HG03025 (cell line): Measurements from ENCODE around the gene CD209.
"Not testable (repeated sequence)": the region's sequence is repeated elsewhere in the genome, so short reads cannot be mapped to it uniquely, and the experiment has no call there.

ENCODE experiments used
- ATAC-seq: cut with Tn5 transposase; IDR thresholded peaks from one replicate; pipeline ENCODE4 v1.9.1; 2021; ENCODE audit warnings: mild to moderate bottlenecking, moderate library complexity; ENCODE audit not compliant: unreplicated experiment, low FRiP score

The CD209 gene

GRCh38 chr19:7746903-7747884 is at the start of gene CD209:
Gene CD209, minus strand, starts transcription at chr19:7747534. Its CDS starts 23 bp downstream, at chr19:7747511.
- no peak for ATAC-seq

GRCh38 chr19:7795555-7796161 is 48.3 kb upstream of the CD209 start:
- ATAC-seq: no peak

DNA sequence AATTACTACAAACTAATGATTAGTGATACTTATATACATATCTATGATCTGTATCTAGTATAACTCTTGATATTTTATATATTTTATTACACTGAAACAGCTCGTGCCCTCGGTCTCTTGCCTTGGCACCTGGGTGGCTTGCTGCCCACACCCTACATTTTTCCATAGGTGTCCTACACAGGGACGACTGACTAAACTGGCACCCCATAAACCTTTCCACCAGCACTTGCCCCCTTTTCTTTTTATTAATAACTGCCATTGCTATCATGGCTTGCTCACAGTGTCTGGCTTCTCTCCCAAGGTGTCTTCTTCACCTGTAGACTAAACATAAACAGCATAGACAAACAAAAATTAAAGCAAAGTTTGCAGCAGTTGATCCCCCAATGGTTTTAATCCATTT is 46.2 kb upstream of the CD209 start:
- ATAC-seq: no peak

- not testable (repeated sequence) for ATAC-seq
These were observed 45.4 kb upstream of the CD209 start for GRCh38 chr19:7792701-7793100.

DNA sequence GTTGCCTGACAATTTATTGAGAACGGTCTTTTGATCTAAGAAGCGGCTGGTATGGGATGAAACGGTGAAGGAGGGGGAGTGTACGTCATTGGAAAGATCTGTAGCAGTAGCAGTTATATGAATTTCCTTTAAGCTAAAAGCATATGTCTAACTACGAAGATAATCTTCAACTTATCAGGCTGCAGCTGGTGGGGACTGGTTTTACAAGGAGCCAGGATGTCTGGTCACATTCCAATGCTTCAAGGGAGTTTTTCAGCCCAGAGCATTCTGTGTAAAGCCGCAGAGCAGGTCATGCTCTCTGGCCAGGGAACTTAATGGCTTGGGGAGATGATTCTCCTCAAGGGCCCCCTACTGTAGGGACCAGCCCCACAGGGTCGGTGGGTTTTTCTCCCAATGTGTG is 44.9 kb upstream of the CD209 start:
- no peak for ATAC-seq

DNA sequence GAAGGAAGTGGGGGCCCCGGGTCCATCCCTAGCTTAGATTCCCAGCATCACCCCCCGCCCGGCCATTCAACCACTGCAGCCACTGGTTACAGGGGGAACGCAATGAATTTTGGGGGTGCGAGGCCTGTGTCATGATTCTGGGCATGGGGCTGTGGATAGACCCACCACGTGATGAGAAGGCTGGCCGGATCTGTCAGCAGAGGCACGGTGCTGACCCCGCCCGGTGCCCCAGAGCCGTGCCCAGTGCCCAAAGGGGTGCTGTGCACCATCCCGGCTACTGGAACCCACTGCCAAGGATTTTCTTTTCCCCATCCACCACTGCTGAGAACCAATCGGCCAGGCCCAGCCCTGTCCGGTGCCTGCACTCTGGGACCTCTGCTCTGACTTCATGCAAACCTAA is 43.1 kb upstream of the CD209 start:
- no peak for ATAC-seq

GRCh38 chr19:7789447-7789846 is 42.1 kb upstream of the CD209 start:
- ATAC-seq: no peak

GRCh38 chr19:7788933-7789323 is 41.6 kb upstream of the CD209 start:
- ATAC-seq: no peak

- ATAC-seq: no peak
These were observed 41.0 kb upstream of the CD209 start for GRCh38 chr19:7788178-7788932.

DNA sequence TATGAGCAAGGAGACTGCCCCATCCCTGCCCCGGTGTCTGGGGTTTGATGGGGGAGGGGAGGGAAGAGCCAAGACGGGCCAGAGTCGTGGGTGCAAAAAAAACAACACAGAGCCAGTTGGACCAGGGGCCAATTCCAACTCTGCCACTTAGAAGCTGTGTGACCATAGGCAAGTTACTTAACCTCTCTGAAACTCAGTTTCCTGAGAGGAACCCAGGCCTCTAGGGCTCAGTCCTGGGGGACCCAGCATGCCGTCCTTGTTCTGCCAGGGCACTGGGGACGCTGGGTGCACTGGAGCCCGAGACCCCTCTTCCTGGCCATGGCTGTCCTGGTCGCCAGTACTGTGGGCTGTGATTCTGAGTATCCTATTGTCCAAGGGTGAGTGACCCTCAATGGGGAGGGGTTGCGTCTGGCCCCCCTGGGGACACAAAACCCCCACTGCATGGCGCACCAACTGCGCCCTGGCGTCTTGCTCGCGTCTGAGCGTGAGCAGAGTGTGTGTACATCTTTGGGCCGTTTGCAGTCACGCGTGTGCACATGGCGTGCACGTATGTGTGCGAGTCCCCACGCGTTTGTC is 40.4 kb upstream of the CD209 start:
- ATAC-seq: no peak

- ATAC-seq: no peak
These were observed 39.8 kb upstream of the CD209 start for GRCh38 chr19:7787141-7787540.

- ATAC-seq: no peak
These were observed 37.5 kb upstream of the CD209 start for GRCh38 chr19:7784856-7785255.

DNA sequence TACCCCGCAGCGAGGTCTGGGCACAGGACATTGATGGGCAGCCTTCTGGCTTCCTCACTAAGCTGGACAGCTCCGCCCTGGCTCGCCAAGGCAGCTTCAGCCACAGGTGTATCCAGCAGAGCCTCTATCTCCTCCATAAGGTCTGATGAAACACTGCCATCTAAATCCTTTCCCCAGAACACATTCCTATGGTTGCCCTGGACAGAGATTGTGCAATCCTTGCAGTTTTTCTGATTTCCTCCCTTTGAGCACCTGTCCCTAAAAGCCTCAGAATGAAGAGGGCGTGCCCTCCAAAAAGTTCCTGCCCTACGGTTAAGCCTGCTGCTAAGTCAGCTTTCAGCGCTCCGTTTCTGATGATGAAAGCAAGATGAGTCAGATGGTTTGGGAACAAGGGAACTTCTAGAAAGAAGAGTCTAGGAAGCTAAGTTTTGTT is 36.7 kb upstream of the CD209 start:
- ATAC-seq: no peak

DNA sequence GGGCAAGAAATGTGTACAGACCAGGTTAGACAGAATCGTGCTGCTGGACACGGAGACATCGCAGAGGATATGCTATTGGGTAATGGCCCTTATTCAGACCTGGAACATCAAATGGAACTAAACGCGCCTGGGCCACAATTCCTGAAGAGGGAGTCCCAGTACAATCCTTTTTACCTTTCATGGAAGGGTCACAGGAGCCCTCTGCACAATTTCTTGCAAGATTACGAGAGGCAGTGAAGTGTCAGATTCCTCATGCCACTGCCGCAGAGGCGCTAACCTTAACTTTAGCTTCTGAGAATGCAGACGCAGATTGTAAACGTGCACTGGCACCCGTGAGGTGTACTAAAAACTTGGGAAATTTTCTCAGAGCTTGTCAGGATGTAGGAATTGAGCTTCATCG is 33.8 kb upstream of the CD209 start:
- ATAC-seq: no peak

- ATAC-seq: no peak
These were observed 32.5 kb upstream of the CD209 start for GRCh38 chr19:7779631-7780486.

DNA sequence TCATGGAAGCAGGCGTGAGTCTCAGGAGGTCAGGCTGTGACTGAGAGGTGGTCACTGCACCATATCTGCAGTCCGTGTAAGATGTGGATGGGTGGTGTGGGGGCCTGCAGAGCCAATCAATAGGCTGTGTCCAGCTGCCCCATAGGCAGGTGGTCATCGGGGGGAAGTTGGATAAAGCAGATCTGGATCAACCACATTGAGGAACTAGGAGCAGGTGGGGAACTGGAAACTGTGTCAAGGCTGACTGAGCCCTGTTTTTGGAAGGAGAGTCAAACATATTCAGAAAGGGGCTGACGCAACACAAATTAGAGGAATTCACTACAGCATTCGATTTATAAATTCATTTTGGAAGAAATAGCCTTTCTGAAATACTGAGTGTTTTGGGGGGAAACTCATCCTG is 30.7 kb upstream of the CD209 start:
- ATAC-seq: no peak

GRCh38 chr19:7775761-7776160 is 28.4 kb upstream of the CD209 start:
- no peak for ATAC-seq

- ATAC-seq: no peak
These were observed 26.5 kb upstream of the CD209 start for GRCh38 chr19:7773841-7774240.

GRCh38 chr19:7772752-7773291 is 25.5 kb upstream of the CD209 start:
- ATAC-seq: no peak

- no peak for ATAC-seq
These were observed 23.7 kb upstream of the CD209 start for GRCh38 chr19:7771072-7771471.
